GM18870 (cell line): ENCODE measurements around the gene HECTD2.
"Not testable (repeated sequence)": the region's sequence is repeated elsewhere in the genome, so short reads cannot be mapped to it uniquely, and the experiment has no call there.

Source experiments
- ATAC-seq: cut with Tn5 transposase; IDR thresholded peaks from one replicate; pipeline ENCODE4 v1.9.1; 2021; ENCODE audit warnings: moderate library complexity; ENCODE audit not compliant: unreplicated experiment

The HECTD2 gene

DNA sequence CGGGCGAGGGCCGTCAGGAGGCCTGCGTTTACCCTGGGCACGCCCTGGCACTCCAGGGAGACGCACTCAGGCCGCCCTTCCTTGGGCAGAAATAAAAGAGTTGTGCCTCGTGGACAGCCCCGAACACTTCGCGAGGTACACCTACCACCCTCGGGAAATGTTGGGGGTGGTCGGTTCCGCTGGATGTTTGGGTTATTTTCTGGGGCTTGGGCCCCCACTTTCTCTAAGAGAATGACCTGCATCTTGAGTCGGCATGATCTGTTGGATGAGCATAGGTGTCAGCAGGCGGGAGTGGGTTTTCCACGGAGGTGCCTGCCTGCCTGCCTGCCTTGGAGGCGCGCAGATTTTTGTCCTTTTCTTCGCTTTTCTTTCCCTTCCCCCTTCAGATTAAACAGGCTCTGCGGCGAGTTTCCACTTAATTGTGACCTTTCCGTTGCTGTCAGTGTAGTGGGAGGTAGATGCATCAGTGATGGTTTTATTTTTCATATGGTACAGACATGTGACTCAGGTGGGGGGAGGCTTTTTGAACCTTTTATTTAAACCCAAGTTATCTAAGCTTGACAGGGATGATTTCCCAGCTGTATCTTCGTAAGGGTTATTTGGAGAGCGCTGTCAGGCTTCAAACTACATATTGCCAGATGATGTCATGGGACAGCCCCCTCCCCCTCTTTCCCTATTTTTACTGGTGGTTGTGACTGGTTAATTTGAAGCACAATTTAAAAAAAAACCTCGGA lies 661 bp downstream of the HECTD2 start:
- no peak for ATAC-seq

DNA sequence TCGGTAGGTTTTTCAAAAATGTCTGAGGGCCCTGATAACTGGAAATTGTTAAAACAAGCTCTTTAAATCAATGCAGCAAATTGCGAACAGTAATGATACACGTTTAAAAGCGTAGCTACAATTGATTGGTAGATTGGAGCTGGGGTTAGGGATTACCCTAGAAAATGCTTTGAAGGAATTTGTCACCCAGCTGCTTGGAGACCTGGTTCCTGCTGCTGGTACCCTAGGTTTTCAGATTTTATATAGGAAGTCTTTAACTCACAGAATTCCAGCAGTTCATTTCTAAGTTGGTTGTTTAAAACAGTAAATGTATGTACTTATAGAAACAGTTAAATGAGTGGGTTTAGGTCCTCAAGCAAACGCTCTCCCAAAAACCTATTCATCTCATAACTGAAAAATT lies 1.5 kb downstream of the HECTD2 start:
- ATAC-seq = no peak

DNA sequence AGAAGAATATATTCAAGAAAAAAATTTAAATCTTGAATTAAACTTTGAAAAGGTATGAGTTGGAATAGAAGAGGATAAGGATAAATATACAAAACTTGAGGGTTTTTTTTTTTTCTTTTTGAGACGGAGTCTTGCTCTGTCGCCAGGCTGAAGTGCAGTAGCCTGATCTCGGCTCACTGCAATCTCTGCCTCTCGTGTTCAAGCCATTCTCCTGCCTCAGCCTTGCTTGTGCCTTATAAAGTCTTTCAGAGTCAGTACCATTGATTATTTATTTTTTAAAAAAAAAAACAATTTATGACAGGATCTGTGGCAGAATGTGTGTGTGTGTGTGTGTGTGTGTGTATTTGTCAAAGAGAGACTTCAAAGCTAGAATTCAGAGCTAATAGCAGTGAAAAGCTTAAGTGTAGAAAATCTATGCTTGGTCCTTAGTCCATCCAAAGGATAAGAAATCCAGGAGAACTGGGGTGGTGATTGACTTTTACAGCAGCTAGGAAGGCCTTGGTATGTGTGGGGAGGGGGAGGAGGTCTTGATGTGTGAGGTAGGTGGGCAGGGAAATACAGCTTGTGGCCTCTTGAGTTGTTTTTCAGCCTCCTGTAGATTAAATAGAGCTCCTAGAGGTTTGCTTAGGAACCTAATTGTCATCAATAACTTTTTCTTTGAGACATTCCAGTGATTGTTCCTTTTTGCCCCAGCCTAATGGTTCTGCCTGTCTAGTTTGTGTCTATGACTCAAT lies 2.4 kb downstream of the HECTD2 start:
- no peak for ATAC-seq

DNA sequence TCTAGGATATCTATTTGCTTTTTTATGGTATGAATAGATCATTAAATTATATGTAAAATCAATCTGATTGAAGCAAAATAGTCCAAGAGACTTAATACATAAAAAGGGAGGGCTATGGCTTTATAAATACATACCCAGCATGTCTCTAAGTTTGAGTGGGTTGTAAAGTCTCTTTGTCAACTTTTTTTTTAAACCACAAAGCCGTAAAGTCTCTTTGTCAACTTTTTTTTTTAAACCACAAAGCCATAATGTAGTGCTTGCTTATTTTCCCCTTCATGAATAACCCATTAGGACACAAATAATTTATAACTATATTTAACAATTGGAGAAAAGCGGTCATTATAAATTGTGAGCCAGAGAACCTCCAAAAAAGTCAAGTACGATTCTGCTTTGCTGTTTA lies 5.7 kb downstream of the HECTD2 start:
- no peak for ATAC-seq

DNA sequence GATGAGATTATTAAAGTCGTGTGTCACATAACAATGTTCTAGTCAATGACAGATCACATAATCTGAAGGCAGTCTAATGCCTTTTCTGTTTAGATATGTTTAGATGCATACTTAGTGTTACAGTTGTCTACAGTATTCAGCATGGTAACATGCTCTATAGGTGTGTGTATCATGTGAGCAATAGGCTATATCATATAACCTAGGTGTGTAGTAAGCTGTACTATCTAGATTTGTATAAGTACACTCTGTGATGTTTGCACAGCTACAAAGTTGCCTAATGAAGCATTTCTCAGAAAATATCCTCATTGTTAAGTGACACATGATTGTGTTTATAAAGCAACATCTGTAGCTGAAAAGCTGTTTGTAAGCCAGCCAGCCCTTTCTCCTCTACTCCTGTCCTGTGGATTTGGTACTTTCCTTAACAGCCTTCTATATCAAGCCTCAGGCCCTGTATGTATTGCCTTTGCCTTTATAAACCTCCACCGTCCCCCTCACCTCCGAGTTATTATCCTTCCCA lies 6.3 kb downstream of the HECTD2 start:
- no peak for ATAC-seq

DNA sequence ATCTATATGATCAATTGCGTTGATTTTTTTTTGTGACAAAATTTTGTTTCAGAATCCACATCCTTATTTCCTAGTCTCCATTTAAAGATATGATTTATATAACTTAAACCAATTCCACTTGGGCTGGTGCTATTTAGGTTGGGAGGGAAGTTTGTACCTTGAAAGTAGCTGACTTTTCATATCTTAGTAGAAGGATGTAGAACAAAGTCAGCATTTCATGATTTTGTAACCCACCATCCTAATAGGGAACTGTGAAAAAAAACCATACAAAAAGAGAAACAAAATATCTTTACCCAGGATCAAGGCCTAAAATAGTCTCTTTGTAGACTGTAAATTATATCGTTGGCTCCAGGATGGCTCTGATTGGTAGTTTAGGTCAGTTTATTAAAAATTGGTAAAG lies 8.3 kb downstream of the HECTD2 start:
- no peak for ATAC-seq

DNA sequence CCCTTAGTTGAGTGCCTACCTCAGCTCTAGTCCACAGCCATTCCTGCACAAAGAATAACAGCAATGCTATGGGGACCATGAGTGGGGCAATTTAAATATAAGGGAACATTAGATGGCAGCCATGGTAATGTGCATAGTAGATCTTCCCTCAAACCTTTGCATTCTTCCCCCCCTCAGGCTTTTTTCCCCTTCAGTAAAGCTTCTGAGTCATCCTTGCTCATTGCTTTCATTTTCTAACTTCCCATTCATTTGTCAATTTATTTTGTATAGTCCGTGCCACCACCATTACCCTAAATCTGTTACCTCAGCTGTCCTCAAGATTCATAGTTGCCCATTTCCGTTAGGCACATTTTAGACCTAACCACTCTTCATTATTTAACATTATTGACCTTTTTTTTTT lies 10.7 kb downstream of the HECTD2 start:
- no peak for ATAC-seq

DNA sequence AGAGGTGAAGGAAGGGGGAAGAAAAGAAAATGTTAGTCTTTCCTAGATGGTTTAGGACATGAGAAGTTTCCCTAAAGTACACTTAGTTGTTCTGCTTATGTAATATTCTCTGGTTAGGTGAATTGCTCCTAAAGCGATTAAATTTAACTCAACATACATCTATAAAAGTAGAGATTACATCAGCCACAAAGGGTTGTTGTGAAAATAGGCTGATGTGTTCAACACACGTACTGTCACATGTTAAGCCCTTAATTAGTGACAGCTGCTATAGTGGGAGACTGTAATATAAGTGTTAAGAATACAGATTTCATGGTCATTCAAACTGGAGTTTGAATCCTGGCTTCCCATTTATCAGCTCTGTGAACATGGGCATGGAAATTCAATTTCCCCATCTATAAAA lies 12.8 kb downstream of the HECTD2 start:
- no peak for ATAC-seq

- no peak for ATAC-seq
Observed at GRCh38 chr10:91424016-91424415, 13.9 kb downstream of the HECTD2 start.

- ATAC-seq = no peak
Observed at GRCh38 chr10:91432175-91432574, 22.0 kb downstream of the HECTD2 start.

DNA sequence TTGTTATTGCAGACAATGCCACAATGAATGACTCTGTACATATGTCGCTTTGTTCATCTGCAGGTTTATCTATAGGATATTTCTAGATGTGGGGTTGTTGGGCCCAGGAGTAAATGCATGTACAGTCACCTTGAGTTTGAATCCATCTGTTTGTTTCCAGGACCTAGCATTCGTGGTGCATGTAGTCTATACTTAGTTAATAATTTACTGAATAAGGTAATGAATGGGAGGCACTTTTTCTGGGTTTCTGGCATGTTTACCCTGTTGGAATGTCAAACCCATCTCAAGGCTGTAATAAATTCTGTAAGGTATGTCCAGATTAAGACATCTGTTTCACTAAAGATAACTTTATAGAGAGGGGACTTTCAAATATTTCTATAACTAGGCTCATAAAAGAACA lies 23.5 kb downstream of the HECTD2 start:
- ATAC-seq = no peak

- ATAC-seq = no peak
Observed at GRCh38 chr10:91434041-91434440, 23.9 kb downstream of the HECTD2 start.

DNA sequence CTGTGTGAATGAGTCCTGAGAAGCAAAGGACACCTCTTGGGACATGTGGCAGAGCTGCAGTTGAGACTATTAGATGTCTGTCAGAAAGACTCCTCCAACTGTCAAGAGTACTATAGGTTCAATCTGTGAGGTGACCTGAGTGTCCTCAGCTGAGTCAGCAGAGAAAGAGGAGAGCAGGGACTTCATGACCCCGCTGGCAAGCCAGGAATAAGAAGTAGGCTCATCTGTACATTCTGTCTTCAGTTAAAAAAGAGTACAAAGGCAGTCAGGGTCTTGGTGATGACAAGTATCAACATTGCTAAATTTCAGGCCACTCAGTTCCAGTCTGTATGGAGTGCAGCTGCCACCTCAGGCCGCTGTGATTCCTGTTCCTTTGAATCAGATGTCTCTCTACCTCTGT lies 25.1 kb downstream of the HECTD2 start:
- ATAC-seq = no peak

DNA sequence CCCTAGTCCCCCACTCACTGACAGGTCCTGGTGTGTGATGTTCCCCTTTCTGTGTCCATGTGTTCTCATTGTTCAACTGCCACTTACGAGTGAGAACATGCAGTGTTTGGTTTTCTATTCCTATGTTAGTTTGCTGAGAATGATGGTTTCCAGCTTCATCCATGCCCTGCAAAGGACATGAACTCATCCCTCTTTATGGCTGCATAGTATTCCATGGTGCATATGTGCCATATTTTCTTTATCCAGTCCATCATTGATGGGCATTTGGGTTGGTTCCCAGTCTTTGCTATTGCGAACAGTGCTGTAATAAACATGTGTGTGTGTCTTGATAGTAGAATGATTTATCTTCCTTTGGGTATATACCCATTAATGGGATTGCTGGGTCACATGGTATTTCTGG lies 28.1 kb downstream of the HECTD2 start:
- ATAC-seq = not testable (repeated sequence)

GRCh38 chr10:91444211-91445182 lies 34.4 kb downstream of the HECTD2 start:
- ATAC-seq = no peak

- no peak for ATAC-seq
Observed at GRCh38 chr10:91452063-91452462, 41.9 kb downstream of the HECTD2 start.

DNA sequence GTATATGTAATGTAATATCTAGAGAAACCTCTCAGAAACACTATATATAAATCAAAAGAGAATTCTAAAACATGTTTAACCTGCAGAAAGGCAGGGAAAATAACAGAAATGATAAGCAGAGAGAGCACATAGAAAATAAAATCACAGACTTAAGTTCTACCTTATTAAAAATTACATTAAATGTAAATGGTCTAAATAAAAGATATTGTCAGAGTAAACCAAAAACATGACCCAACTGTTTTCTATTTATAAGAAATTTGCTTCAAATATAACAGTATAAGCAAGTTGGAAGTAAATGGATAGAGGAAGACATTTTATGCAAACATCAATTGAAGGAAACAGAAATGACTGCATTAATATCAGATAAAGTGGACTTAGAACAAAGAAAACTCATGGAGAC lies 43.4 kb downstream of the HECTD2 start:
- ATAC-seq = no peak

- not testable (repeated sequence) for ATAC-seq
Observed at GRCh38 chr10:91455135-91455534, 45.0 kb downstream of the HECTD2 start.

DNA sequence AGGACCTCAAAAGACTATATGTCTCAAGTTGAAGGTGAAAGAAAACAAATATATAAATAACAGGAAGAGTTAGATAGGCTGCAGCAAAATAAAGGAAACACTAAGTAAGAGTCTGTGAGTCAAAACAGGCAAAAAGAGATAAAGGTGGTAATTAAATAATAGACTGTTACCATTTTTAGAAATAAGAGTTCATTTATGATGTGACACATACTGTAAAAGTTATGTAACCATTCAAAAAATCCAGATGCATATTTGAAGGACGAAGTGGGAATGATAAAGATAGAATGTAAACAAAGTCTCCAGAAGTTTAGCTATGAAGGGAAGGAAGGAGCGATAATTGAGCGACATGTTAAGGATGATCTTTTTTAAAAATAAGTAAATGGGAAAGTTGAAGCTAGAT lies 50.5 kb downstream of the HECTD2 start:
- no peak for ATAC-seq

- ATAC-seq = no peak
Observed at GRCh38 chr10:91462423-91462822, 52.3 kb downstream of the HECTD2 start.

DNA sequence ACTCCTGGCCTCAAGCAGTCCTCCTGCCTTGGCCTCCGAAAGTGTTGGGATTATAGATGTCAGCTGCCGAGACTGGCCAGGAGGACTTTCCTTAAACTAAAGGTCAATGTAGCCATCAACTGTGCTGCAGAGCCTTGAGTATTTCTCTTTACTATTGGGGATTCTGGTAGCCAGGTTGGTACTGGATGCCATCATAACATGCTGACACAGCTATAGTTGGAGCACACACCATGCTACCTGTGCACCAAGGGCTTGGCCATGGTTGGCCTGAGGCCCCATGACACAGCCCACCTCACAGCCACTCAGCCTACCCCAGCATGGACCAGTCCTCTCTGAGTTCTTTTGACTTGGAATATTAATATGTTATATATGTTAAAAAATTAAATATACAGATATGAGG lies 54.4 kb downstream of the HECTD2 start:
- ATAC-seq = no peak
